K562 (cell line): ENCODE data around the gene EVC. TPM values are rescaled to one million over a fixed set of nuclear protein-coding genes. Genes with fewer than 3 reads are reported as not detected.

Source experiments
- ATAC-seq: fragments of 200-7000 bp; cut with Tn5 transposase; 3 replicates; pipeline ENCODE4 v1.9.1; 2020; ENCODE audit warnings: moderate library complexity
- BruUV-seq: library from RNA; stranded (reverse); fragments of 400-500 nt; replicated peaks from 2 replicates; lab custom pipeline; 2021; lab: Mats Ljungman, UMichigan
- CTCF ChIA-PET: fragments of 300-600 bp; formaldehyde crosslinking; extraction: SDS; loops from one replicate; lab custom pipeline; 2021; ENCODE audit warnings: low intra/inter-chr PET ratio; lab: Yijun Ruan, JAX
- POLR2A ChIA-PET: fragments of 300-600, 350-650 bp; sonication (Branson Sonifier 250); formaldehyde crosslinking; extraction: SDS; loops from one replicate; lab custom pipeline; 2021; ENCODE audit warnings: antibody characterized with exemption, inconsistent platforms; lab: Yijun Ruan, JAX
- DNase-seq, 4 experiments: peaks; one replicate each; pipeline versions ENCODE4 v3.0.0 to v3.0.0-alpha.2; 2011 to 2018; ENCODE audit warnings: low spot score in 3 of 4, mixed read lengths in 3 of 4; ENCODE audit errors: extremely low read depth in 1 of 4
- FAIRE-seq: peaks from 2 replicates; lab custom pipeline; 2011; peaks lifted over from hg19 to GRCh38; lab: Jason Lieb, UNC
- H2AFZ ChIP-seq: 2 replicates; pipeline ENCODE4 v1.6.0; 2011; ENCODE audit warnings: low read depth, low read length, control low read depth, inconsistent platforms
- H3K27ac ChIP-seq: fragments of 200-600 bp; 3 replicates; pipeline ENCODE4 v1.8.0; 2011; ENCODE audit warnings: low read depth, mild to moderate bottlenecking, control low read depth, inconsistent platforms, low read length, moderate library complexity, mixed read lengths; ENCODE audit errors: extremely low read depth
- H3K27me3 ChIP-seq, 2 experiments: fragments of 300-600 bp in 1 of 2; 2 replicates in 1 of 2; 3 replicates in 1 of 2; pipeline versions ENCODE4 v1.6.0 to v1.8.0; 2011; ENCODE audit warnings: inconsistent platforms in 2 of 2, low read length in 2 of 2, mild to moderate bottlenecking in 1 of 2, mixed read lengths in 1 of 2, moderate library complexity in 1 of 2; ENCODE audit not compliant: control insufficient read depth in 2 of 2, insufficient read depth in 2 of 2
- H3K36me3 ChIP-seq: fragments of 300-600 bp; 3 replicates; pipeline ENCODE4 v1.8.0; 2011; ENCODE audit warnings: mild to moderate bottlenecking, low read length, inconsistent platforms; ENCODE audit not compliant: control insufficient read depth, insufficient read depth
- H3K4me1 ChIP-seq, 2 experiments: fragments of 200-600 bp in 1 of 2; replicated peaks in 1 of 2; 2 replicates in 1 of 2; 3 replicates in 1 of 2; pipeline versions ENCODE4 v1.5.1 to v1.8.0; 2011; ENCODE audit warnings: inconsistent platforms in 2 of 2, low read length in 2 of 2, mild to moderate bottlenecking in 1 of 2, mixed read lengths in 1 of 2, moderate library complexity in 1 of 2; ENCODE audit not compliant: control insufficient read depth in 2 of 2, insufficient read depth in 2 of 2
- H3K4me2 ChIP-seq: 2 replicates; pipeline ENCODE4 v1.6.1; 2011; ENCODE audit warnings: low read length, control low read depth, inconsistent platforms, mixed read lengths; ENCODE audit not compliant: insufficient read depth
- H3K4me3 ChIP-seq: fragments of 200-600 bp; sonication (generic), shearing (Covaris generic); 2 replicates; pipeline ENCODE4 v1.5.1; 2016; ENCODE audit warnings: control low read depth, inconsistent platforms
- H3K79me2 ChIP-seq: fragments of 200-600 bp; 3 replicates; pipeline ENCODE4 v1.8.0; 2011; ENCODE audit warnings: low read length, inconsistent platforms; ENCODE audit not compliant: control insufficient read depth, insufficient read depth
- H3K9ac ChIP-seq, 2 experiments: 2 replicates each; pipeline versions ENCODE4 v1.6.0 to v1.6.1; 2011; ENCODE audit warnings: low read depth in 2 of 2, low read length in 2 of 2, control low read depth in 1 of 2, inconsistent platforms in 1 of 2, mild to moderate bottlenecking in 1 of 2, mixed read lengths in 1 of 2; ENCODE audit not compliant: insufficient read depth in 1 of 2
- H3K9me1 ChIP-seq: one replicate; pipeline ENCODE4 v1.6.0; 2011; ENCODE audit warnings: inconsistent platforms, mild to moderate bottlenecking, low read length, moderate library complexity; ENCODE audit not compliant: control insufficient read depth, insufficient read depth
- H3K9me3 ChIP-seq: replicated peaks from 2 replicates; pipeline ENCODE4 v1.5.1; 2011; ENCODE audit warnings: low read depth, low read length, inconsistent platforms; ENCODE audit not compliant: control insufficient read depth, insufficient read depth
- H4K20me1 ChIP-seq: replicated peaks from 2 replicates; pipeline ENCODE4 v1.6.1; 2011; ENCODE audit warnings: low read length, inconsistent platforms, mixed read lengths; ENCODE audit not compliant: control insufficient read depth, insufficient read depth
- ETS2 ChIP-seq: IDR thresholded peaks from 2 replicates; pipeline ENCODE4 v1.6.1; 2016; ENCODE audit warnings: borderline replicate concordance, missing genetic modification characterization, mild to moderate bottlenecking, moderate library complexity, missing compliant biosample characterization; ENCODE audit not compliant: poor library complexity, severe bottlenecking
- FOSL1 ChIP-seq: fragments of 200-800 bp; sonication (Bioruptor generic); conservative IDR thresholded peaks from 2 replicates; pipeline ENCODE4 v1.6.1; 2016; ENCODE audit warnings: missing genetic modification characterization, missing compliant biosample characterization
- GTF2F1 ChIP-seq: IDR thresholded peaks from 2 replicates; pipeline ENCODE4 v1.6.1; 2011; ENCODE audit warnings: low read depth, low read length, improper control_type of control experiment
- SRF ChIP-seq, 2 experiments: fragments of 250-450, 450-650 bp in 1 of 2; sonication (Bioruptor Pico) in 1 of 2; sonication (generic) in 1 of 2; formaldehyde crosslinking; IDR thresholded peaks; 2 replicates each; pipeline versions ENCODE4 v1.5.0 to v1.5.1; 2020 to 2022; ENCODE audit warnings: mild to moderate bottlenecking in 1 of 2, missing genetic modification reagents in 1 of 2
- ZNF830 ChIP-seq: fragments of 250-450 bp; sonication (Bioruptor Pico); IDR thresholded peaks from 2 replicates; pipeline ENCODE4 v1.5.0; 2021; ENCODE audit warnings: mild to moderate bottlenecking
- WGBS: fragments of 100-300 bp; shearing (Covaris generic); methylation state at CpG from one replicate; pipeline ENCODE4 v1.1.6; 2016; ENCODE audit warnings: low coverage, mixed read lengths; ENCODE audit not compliant: insufficient coverage; ENCODE audit errors: missing lambda C conversion rate; 5-methylcytosine and 5-hydroxymethylcytosine counted together
- in situ Hi-C: fragments of 300-500 bp; cut with MboI; formaldehyde crosslinking; loops from 4 replicates; pipeline ENCODE4 v1.15.0; 2018; ENCODE audit warnings: inconsistent platforms, mixed read lengths
- intact Hi-C: fragments of 100-400 bp; cut with micrococcal nuclease; formaldehyde crosslinking; loops from 2 replicates; pipeline ENCODE4 v1.14.2; 2022
- polyA plus RNA-seq, 8 experiments: library from polyadenylated mRNA; depleted of rRNA in 4 of 8; stranded (reverse) in 5 of 8; unstranded in 3 of 8; fragments of >200 nt; fragmentation: Nextera tagmentation in 2 of 8; fragmentation: Illumina TruSeq in 1 of 8; extraction: Ambion mirVana in 2 of 8; extraction: Trizol in 1 of 8; gene quantifications; 2 replicates each; pipeline versions ENCODE4 v1.2.1 to v1.2.3, GENCODE V29; 2011 to 2014; ENCODE audit warnings: inconsistent platforms in 1 of 8, missing spikeins in 1 of 8
- total RNA-seq, 7 experiments: library from RNA; depleted of rRNA in 6 of 7; stranded (reverse); fragments of >200 nt in 6 of 7; fragmentation: Illumina TruSeq in 2 of 7; extraction: Trizol in 2 of 7; gene quantifications; 2 replicates each; pipeline versions ENCODE4 v1.2.1 to v1.2.3, GENCODE V29; 2011 to 2021; ENCODE audit warnings: low replicate concordance in 1 of 7
- TF ChIP-seq, protein P1 (sequence below), 2 experiments: fragments of 200-800 bp in 1 of 2; sonication (Bioruptor generic) in 1 of 2; sonication (generic) in 1 of 2; formaldehyde crosslinking in 1 of 2; IDR thresholded peaks in 1 of 2; conservative IDR thresholded peaks in 1 of 2; 2 replicates each; pipeline versions ENCODE4 v1.5.0 to v1.6.1; 2016 to 2020; ENCODE audit warnings: missing compliant biosample characterization in 1 of 2, missing genetic modification characterization in 1 of 2, missing genetic modification reagents in 1 of 2
- TF ChIP-seq, protein P2 (sequence below), 2 experiments: fragments of 450-650 bp; formaldehyde crosslinking in 1 of 2; IDR thresholded peaks; 2 replicates each; pipeline versions ENCODE4 v1.4.0 to v1.6.1; 2014 to 2020; ENCODE audit warnings: mild to moderate bottlenecking in 2 of 2, borderline replicate concordance in 1 of 2, low read depth in 1 of 2
- TF ChIP-seq, protein P3 (sequence below): fragments of 200-800 bp; sonication (Bioruptor generic); IDR thresholded peaks from 2 replicates; pipeline ENCODE4 v1.6.1; 2017; ENCODE audit warnings: missing genetic modification characterization, missing compliant biosample characterization

Gene EVC
- total and polyA plus RNA-seq, 9 of the 15 experiments (the other 6 are each of a cell fraction or from before 2014, with no cell fraction given) = 0.03 to 3.2 (median 1.1) TPM

DNA sequence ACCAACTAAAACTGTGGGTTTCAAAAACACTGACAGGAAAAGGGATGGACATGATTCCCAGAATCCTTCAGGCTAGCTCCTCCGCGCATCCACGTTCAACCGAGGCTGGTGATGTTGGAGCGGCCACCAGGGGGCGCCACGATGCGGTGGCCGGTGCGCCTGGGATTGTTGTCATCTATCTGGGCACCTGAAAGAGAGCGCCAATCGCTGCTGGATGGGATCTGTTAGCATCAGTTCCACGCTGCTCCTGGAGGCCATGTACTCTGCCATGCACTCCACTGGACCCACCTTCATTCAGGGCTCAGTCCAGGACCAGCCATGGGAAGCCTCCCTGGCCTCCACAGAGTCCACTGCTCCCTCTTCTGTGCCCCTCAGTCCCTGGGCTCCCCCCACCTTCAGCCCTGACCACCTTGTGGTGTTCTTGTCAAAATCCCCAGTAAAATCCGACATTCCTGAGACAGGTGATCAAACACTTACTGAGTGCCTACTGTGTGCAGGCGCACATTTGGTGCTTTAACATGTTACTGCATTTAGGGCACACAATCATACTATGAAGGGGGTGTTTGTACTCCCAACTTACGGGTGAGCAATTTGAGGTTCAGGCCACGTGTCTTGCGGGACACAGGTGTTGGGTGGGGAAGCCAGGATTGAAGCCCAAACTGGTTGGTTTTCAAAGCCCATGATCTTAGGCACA, 110.8 kb downstream of the EVC start:
- BruUV-seq = no TSS peak
- H3K9ac ChIP-seq = no peak overlapping the region
- no peaks in the 10 kb centered on the region for H3K27me3 ChIP-seq
- H3K4me1 ChIP-seq = no peaks in the 10 kb centered on the region
- no peak overlapping the region for H3K4me3 ChIP-seq
- H3K4me2 ChIP-seq = no peak overlapping the region
- H3K27ac ChIP-seq = no peak overlapping the region
- H3K9me3 ChIP-seq = no peaks in the 10 kb centered on the region
- POLR2A ChIA-PET = interaction anchor here (0.5 kb wide), 1 partner anchor 17 kb away, joined by 3 read pairs; no protein-coding TSS in a partner anchor
- intact Hi-C loops = loop anchor here (1.0 kb wide), 1 partner anchor 158 kb away; no protein-coding TSS in a partner anchor
- peak; percentile 32 for FAIRE-seq
- in situ Hi-C loops = loop anchor here (25.0 kb wide), 1 partner anchor 1335 kb away; no protein-coding TSS in a partner anchor
- H3K36me3 ChIP-seq = no peaks in the 10 kb centered on the region
- CTCF ChIA-PET = no interaction called here
- 5% methylated on average over 17 of the region's 18 CpGs for WGBS
- DNase-seq = peak; percentile 57 to 66 (median 62)
- ATAC-seq = peak; percentile 89
- H4K20me1 ChIP-seq = no peaks in the 10 kb centered on the region
- no peak overlapping the region for H2AFZ ChIP-seq
- no peaks in the 10 kb centered on the region for H3K79me2 ChIP-seq
- H3K9me1 ChIP-seq = no peaks in the 10 kb centered on the region
- TF ChIP-seq SRF (CRISPR knock-in tag; IDR thresholded peaks at IDR 0.05) (no peak), FOSL1 (tag) (no peak), ETS2 (tag) (no peak), ZNF830 (CRISPR knock-in tag) (no peak), GTF2F1 (no peak)
- TF ChIP-seq, protein P1, sequence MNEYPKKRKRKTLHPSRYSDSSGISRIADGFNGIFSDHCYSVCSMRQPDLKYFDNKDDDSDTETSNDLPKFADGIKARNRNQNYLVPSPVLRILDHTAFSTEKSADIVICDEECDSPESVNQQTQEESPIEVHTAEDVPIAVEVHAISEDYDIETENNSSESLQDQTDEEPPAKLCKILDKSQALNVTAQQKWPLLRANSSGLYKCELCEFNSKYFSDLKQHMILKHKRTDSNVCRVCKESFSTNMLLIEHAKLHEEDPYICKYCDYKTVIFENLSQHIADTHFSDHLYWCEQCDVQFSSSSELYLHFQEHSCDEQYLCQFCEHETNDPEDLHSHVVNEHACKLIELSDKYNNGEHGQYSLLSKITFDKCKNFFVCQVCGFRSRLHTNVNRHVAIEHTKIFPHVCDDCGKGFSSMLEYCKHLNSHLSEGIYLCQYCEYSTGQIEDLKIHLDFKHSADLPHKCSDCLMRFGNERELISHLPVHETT (CRISPR knock-in tag; conservative IDR thresholded peaks at IDR 0.05 in 1 of 2, IDR thresholded peaks at IDR 0.05 in 1 of 2) = no peak
- TF ChIP-seq, protein P2, sequence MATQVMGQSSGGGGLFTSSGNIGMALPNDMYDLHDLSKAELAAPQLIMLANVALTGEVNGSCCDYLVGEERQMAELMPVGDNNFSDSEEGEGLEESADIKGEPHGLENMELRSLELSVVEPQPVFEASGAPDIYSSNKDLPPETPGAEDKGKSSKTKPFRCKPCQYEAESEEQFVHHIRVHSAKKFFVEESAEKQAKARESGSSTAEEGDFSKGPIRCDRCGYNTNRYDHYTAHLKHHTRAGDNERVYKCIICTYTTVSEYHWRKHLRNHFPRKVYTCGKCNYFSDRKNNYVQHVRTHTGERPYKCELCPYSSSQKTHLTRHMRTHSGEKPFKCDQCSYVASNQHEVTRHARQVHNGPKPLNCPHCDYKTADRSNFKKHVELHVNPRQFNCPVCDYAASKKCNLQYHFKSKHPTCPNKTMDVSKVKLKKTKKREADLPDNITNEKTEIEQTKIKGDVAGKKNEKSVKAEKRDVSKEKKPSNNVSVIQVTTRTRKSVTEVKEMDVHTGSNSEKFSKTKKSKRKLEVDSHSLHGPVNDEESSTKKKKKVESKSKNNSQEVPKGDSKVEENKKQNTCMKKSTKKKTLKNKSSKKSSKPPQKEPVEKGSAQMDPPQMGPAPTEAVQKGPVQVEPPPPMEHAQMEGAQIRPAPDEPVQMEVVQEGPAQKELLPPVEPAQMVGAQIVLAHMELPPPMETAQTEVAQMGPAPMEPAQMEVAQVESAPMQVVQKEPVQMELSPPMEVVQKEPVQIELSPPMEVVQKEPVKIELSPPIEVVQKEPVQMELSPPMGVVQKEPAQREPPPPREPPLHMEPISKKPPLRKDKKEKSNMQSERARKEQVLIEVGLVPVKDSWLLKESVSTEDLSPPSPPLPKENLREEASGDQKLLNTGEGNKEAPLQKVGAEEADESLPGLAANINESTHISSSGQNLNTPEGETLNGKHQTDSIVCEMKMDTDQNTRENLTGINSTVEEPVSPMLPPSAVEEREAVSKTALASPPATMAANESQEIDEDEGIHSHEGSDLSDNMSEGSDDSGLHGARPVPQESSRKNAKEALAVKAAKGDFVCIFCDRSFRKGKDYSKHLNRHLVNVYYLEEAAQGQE (IDR thresholded peaks at IDR 0.05; ENCODE audit: borderline replicate concordance) = peak; percentile 10; the same call in 1 of the 2 replicates
- TF ChIP-seq, protein P2 (CRISPR knock-in tag; IDR thresholded peaks at IDR 0.05; ENCODE audit: low read depth) = no peak
- TF ChIP-seq, protein P3, sequence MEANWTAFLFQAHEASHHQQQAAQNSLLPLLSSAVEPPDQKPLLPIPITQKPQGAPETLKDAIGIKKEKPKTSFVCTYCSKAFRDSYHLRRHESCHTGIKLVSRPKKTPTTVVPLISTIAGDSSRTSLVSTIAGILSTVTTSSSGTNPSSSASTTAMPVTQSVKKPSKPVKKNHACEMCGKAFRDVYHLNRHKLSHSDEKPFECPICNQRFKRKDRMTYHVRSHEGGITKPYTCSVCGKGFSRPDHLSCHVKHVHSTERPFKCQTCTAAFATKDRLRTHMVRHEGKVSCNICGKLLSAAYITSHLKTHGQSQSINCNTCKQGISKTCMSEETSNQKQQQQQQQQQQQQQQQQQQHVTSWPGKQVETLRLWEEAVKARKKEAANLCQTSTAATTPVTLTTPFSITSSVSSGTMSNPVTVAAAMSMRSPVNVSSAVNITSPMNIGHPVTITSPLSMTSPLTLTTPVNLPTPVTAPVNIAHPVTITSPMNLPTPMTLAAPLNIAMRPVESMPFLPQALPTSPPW (CRISPR knock-in tag) = no peak
